HPDE6-E6E7 (cell line): ENCODE results near the gene COMMD7.

Experiments used
- DNase-seq: peaks from one replicate; pipeline ENCODE4 v3.0.0; 2011; ENCODE audit warnings: missing footprints; ENCODE audit errors: extremely low spot score

Gene COMMD7

GRCh38 chr20:32743237-32744112 is at the start of gene COMMD7:
TSS of gene COMMD7 (minus strand) at chr20:32743467. CDS start at chr20:32743391, 76 bp downstream.
- no peak for DNase-seq

- DNase-seq, result no peak
Observed at GRCh38 chr20:32792731-32793458, 49.6 kb upstream of the COMMD7 start.

- no peak for DNase-seq
Observed at GRCh38 chr20:32792316-32792715, 49.0 kb upstream of the COMMD7 start.

GRCh38 chr20:32790751-32791057 is 47.4 kb upstream of the COMMD7 start:
- DNase-seq, result no peak

GRCh38 chr20:32789896-32790750 is 46.9 kb upstream of the COMMD7 start:
- peak; percentile 98 for DNase-seq

GRCh38 chr20:32787168-32787567 is 43.9 kb upstream of the COMMD7 start:
- no peak for DNase-seq

GRCh38 chr20:32786059-32786760 is 42.9 kb upstream of the COMMD7 start:
- no peak for DNase-seq

GRCh38 chr20:32784369-32785080 is 41.3 kb upstream of the COMMD7 start:
- DNase-seq, result no peak

- DNase-seq, result no peak
Observed at GRCh38 chr20:32780749-32781655, 37.7 kb upstream of the COMMD7 start.

GRCh38 chr20:32780278-32780677 is 37.0 kb upstream of the COMMD7 start:
- no peak for DNase-seq

GRCh38 chr20:32779500-32780211 is 36.4 kb upstream of the COMMD7 start:
- DNase-seq, result no peak

- DNase-seq, result no peak
Observed at GRCh38 chr20:32777177-32777956, 34.1 kb upstream of the COMMD7 start.

- DNase-seq, result peak; percentile 86
Observed at GRCh38 chr20:32775336-32775991, 32.2 kb upstream of the COMMD7 start.

GRCh38 chr20:32773855-32774254 is 30.6 kb upstream of the COMMD7 start:
- no peak for DNase-seq

GRCh38 chr20:32773223-32773622 is 30.0 kb upstream of the COMMD7 start:
- DNase-seq, result no peak

GRCh38 chr20:32772046-32772445 is 28.8 kb upstream of the COMMD7 start:
- DNase-seq, result no peak

GRCh38 chr20:32767418-32768198 is 24.3 kb upstream of the COMMD7 start:
- DNase-seq, result no peak
